Testis (tissue), 3 donors: ENCODE data around the gene CA10. TPM values are rescaled to one million over a fixed set of nuclear protein-coding genes. Genes with fewer than 3 reads are reported as not detected.

Source experiments
- DNase-seq: peaks from one replicate; pipeline ENCODE4 v3.0.0-alpha.2; 2019
- H3K27ac ChIP-seq, 2 donors: fragments of 200-600 bp; sonication (generic); one replicate each; pipeline ENCODE4 v1.5.1; 2019
- H3K27me3 ChIP-seq: fragments of 200-600 bp; sonication (generic); one replicate; pipeline ENCODE4 v1.5.1; 2019
- H3K36me3 ChIP-seq: fragments of 200-600 bp; sonication (generic); one replicate; pipeline ENCODE4 v1.5.1; 2017; ENCODE audit warnings: low read depth; ENCODE audit errors: missing control alignments
- H3K4me1 ChIP-seq: fragments of 200-600 bp; sonication (generic); one replicate; pipeline ENCODE4 v1.5.1; 2019
- H3K4me3 ChIP-seq, 2 donors: fragments of 200-600 bp; sonication (generic); one replicate each; pipeline ENCODE4 v1.5.1; 2017 to 2019
- H3K9me3 ChIP-seq: fragments of 200-600 bp; sonication (generic); one replicate; pipeline ENCODE4 v1.5.1; 2017
- CTCF ChIP-seq, 3 experiments: fragments of 450-650 bp in 2 of 3; fragments of 200-600 bp in 1 of 3; sonication (generic) in 1 of 3; IDR thresholded peaks; one replicate each; pipeline ENCODE4 v1.5.1; 2016 to 2019; ENCODE audit warnings: antibody characterized with exemption in 3 of 3, mild to moderate bottlenecking in 2 of 3, moderate library complexity in 1 of 3
- POLR2A ChIP-seq: fragments of 450-650 bp; IDR thresholded peaks from one replicate; pipeline ENCODE4 v1.6.1; 2017; ENCODE audit warnings: antibody characterized with exemption, mild to moderate bottlenecking, moderate library complexity
- WGBS, 2 donors: methylation state at CpG; one replicate each; pipeline ENCODE4 v1.1.5; 2018; 5-methylcytosine and 5-hydroxymethylcytosine counted together
- intact Hi-C: fragments of 100-400 bp; cut with DNase I; formaldehyde crosslinking; loops from one replicate; pipeline ENCODE4 v1.15.1; 2023; ENCODE audit warnings: low total_unique reads
- polyA plus RNA-seq: library from polyadenylated mRNA; stranded (reverse); fragments of 350-450 nt; fragmentation: Illumina TruSeq; extraction: RNeasy Lipid Tissue Mini Kit (QIAGEN cat#74804); gene quantifications from one replicate; pipeline ENCODE4 v1.2.3, GENCODE V29; 2014; ENCODE audit warnings: low read depth, low replicate concordance; ENCODE audit not compliant: insufficient read depth
- total RNA-seq, 2 donors: library from RNA; depleted of rRNA; stranded (reverse); fragments of >200 nt; gene quantifications; one replicate each; pipeline ENCODE4 v1.2.3, GENCODE V29; 2016

The CA10 gene
- total and polyA plus RNA-seq, 3 donors from 2014 or later, result 5.0 to 30.7 (median 5.3) TPM

DNA sequence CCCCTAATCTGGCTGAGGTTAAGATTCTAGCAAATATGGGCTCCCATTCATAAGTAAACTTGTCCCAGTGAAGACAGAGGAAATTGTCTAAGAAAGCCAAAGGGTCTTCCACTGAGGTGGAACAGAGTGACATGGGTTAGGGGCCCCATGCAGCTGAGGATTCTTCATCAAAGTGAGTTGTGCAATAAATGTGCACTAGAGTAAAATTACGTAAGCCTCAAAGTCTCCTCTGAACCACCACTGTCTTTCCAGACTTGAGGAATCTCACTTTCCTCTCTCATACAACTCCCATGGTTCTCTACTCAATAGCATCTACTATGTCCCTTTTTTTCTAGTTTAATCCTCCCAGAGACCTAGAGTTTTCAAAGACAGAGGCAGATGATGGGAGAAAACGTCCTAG lies 132.4 kb downstream of the CA10 start:
- H3K4me1 ChIP-seq, result no peaks in the 10 kb centered on the region
- no peaks in the 10 kb centered on the region for H3K9me3 ChIP-seq
- WGBS, 2 donors, result 82 to 90% methylated on average over 2 of the region's 2 CpGs
- intact Hi-C loops, result no loop called here
- no peak overlapping the region for H3K27ac ChIP-seq
- no peak overlapping the region for H3K4me3 ChIP-seq
- no peaks in the 10 kb centered on the region for H3K27me3 ChIP-seq
- no peak for DNase-seq
- no peak for TF ChIP-seq POLR2A
- TF ChIP-seq CTCF (IDR thresholded peaks at IDR 0.05), result no peak
- no peaks in the 10 kb centered on the region for H3K36me3 ChIP-seq

GRCh38 chr17:52025236-52025635 lies 133.3 kb downstream of the CA10 start:
- TF ChIP-seq POLR2A (no peak), CTCF (IDR thresholded peaks at IDR 0.05) (no peak)
- intact Hi-C loops, result no loop called here

DNA sequence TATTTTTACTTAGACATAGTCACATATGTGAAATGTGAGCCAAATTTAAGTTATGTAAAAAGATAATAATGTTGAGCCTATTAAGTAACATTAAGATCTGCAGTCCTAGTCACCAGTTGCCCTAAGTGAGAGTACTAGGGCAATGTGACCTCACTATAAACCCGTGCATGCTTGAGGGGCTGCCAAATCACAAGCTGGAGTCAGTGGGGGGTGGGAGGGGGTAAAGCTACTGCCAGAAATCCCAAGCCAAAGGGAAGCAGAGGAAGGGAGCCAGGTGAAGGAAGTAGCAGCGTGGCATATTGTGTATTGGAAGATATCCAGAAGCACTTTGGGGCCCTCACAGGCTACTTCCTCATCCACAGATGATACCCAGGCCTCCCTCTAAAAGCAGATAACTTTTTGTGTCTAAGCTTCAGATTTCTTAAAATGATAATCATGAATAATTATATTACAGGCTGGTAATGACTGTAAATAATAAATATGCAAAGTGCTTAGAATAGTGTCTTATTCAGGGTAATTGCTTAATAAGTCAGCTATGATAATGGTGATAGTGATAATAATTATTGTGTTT lies 134.1 kb downstream of the CA10 start:
- WGBS, 2 donors, result 43 to 45% methylated on average over 2 of the region's 2 CpGs
- Histone ChIP-seq H3K4me1 (no peaks in the 10 kb centered on the region), H3K36me3 (no peaks in the 10 kb centered on the region), H3K9me3 (no peaks in the 10 kb centered on the region), H3K27me3 (no peaks in the 10 kb centered on the region), H3K4me3 (no peak overlapping the region), H3K27ac (no peak overlapping the region)
- intact Hi-C loops, result no loop called here
- no peak for TF ChIP-seq CTCF (IDR thresholded peaks at IDR 0.05)
- TF ChIP-seq POLR2A, result no peak
- no peak for DNase-seq

More at GRCh38 chr17:52025236-52025635, 133.3 kb downstream of the CA10 start:
- no peaks in the 10 kb centered on the region for H3K4me1 ChIP-seq
- H3K27me3 ChIP-seq, result no peaks in the 10 kb centered on the region
- H3K4me3 ChIP-seq, result no peak overlapping the region
- H3K27ac ChIP-seq, result no peak overlapping the region
- DNase-seq, result no peak
- no peaks in the 10 kb centered on the region for H3K9me3 ChIP-seq
- H3K36me3 ChIP-seq, result no peaks in the 10 kb centered on the region

- Histone ChIP-seq H3K9me3 (no peaks in the 10 kb centered on the region), H3K4me3 (no peak overlapping the region), H3K36me3 (no peaks in the 10 kb centered on the region), H3K27ac (no peak overlapping the region), H3K27me3 (no peaks in the 10 kb centered on the region), H3K4me1 (no peaks in the 10 kb centered on the region)
- TF ChIP-seq CTCF (IDR thresholded peaks at IDR 0.05) (no peak), POLR2A (no peak)
- no peak for DNase-seq
- intact Hi-C loops, result no loop called here
- WGBS, 2 donors, result 75 to 87% methylated on average over 1 of the region's 1 CpG
These were observed 147.4 kb downstream of the CA10 start for GRCh38 chr17:52011064-52011463.

DNA sequence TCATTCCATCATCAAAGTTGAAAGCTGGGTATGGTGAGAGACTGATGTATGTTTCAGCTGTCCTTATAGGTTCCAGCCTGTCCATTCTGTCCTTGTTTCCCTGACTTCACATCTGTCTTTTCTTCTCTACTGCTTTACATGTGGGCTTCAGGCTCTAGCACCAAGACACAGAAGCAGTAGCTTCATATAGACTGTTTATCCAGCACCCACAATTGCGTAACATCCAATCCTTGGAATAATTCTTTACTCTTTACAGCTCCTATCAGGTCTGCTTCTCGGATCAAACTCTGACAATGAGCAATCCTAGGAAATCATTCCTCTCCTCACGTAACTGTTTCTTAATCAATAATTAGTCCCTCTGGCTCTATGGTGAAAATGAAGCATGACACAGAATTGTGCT lies 158.9 kb downstream of the CA10 start:
- DNase-seq, result no peak
- WGBS, 2 donors, result 96 to 98% methylated on average over 3 of the region's 3 CpGs
- no peaks in the 10 kb centered on the region for H3K36me3 ChIP-seq
- H3K27ac ChIP-seq, result no peak overlapping the region
- no peak for TF ChIP-seq POLR2A
- no peak for TF ChIP-seq CTCF (IDR thresholded peaks at IDR 0.05)
- intact Hi-C loops, result no loop called here
- no peaks in the 10 kb centered on the region for H3K27me3 ChIP-seq
- H3K9me3 ChIP-seq, result no peaks in the 10 kb centered on the region
- no peaks in the 10 kb centered on the region for H3K4me1 ChIP-seq
- H3K4me3 ChIP-seq, result no peak overlapping the region
